GM08714 (cell line): Measurements from ENCODE around the gene CEL.

ENCODE experiments used
- H3K4me3 ChIP-seq: fragments of 200-500 bp; sonication (Bioruptor generic); 2 replicates; pipeline ENCODE4 v1.5.1; 2014; ENCODE audit warnings: mild to moderate bottlenecking, low read length, inconsistent platforms
- ZNF274 ChIP-seq: IDR thresholded peaks from 2 replicates; pipeline ENCODE4 v1.6.1; 2012; ENCODE audit warnings: mild to moderate bottlenecking, low read depth, low read length

CEL gene

DNA sequence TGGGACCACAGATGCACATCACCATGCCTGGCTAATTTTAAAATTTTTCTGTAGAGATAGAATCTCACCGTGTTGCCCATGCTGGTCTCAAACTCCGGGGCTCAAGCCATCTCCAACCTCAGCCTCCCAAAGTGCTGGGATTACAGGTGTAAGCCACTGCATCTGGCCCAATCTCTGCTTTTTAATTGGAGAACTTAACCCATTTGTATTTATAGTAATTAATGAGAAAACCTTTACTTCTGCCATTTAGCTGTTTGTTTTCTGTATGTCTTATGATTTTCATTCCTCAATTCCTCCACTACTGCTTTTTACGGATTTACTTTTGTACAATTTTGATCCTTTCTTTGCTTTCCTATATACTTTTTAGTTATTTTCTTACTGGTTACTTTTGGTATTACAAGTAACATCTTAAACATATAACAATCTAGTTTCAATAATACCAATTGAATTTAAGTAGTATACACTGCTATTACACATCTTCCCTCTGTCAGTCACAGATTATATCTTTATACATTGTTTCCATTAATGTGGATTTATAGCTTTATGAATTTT, 33.1 kb downstream of the CEL start:
- no peak overlapping the region for H3K4me3 ChIP-seq
- no peak for TF ChIP-seq ZNF274

DNA sequence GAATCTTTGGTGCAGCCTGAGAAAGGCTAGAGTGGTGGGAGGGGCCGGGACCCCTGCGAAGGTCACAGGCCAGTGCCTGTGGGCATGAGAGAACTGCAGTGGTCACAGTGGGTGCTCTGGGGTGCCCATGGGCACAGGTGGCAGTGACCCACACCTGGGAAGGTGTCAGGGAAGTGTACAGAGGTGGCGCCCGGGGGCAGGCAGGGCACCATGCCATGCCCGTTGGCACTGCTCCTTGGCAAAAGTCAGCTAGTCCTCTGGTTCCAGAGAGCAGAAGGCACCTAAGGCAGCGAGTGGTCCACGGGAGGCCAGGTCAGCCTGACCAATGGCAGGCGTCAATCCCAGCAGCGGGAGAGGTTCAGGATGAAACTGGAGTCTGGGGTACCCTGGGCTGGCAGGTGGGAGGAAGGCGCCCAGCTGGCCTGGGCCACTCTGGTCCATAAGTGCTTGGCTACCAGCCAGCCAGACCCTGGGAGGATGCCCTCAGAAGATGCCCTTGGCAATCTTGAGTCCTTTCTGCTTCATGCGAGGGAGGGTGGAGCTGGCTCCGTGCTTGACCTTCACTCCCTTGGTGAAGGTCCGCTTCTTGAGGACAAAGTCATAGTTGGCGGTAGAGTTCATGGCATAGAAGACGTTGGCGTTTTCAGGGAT, 36.4 kb downstream of the CEL start:
- H3K4me3 ChIP-seq, result no peak overlapping the region
- no peak for TF ChIP-seq ZNF274

DNA sequence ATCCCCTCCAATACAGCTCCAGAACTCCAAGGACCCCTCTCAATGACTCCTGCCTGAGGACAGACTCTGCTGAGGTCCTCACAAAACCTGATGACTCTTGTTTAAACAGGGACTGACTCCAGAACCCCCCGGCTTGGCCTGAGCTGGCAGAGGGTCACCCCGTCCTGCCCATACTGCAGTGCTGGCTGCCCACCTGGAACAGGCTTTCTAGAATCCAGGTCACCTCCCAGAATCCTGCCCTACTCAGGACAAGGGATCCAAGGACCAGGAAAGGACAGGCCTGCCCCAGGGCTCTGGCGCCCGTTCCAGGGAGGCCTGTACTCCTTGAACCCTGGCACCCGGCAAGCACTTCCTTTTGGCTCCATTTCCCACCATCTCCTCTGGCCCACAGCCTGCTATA, 37.1 kb downstream of the CEL start:
- no peak overlapping the region for H3K4me3 ChIP-seq
- TF ChIP-seq ZNF274, result no peak

DNA sequence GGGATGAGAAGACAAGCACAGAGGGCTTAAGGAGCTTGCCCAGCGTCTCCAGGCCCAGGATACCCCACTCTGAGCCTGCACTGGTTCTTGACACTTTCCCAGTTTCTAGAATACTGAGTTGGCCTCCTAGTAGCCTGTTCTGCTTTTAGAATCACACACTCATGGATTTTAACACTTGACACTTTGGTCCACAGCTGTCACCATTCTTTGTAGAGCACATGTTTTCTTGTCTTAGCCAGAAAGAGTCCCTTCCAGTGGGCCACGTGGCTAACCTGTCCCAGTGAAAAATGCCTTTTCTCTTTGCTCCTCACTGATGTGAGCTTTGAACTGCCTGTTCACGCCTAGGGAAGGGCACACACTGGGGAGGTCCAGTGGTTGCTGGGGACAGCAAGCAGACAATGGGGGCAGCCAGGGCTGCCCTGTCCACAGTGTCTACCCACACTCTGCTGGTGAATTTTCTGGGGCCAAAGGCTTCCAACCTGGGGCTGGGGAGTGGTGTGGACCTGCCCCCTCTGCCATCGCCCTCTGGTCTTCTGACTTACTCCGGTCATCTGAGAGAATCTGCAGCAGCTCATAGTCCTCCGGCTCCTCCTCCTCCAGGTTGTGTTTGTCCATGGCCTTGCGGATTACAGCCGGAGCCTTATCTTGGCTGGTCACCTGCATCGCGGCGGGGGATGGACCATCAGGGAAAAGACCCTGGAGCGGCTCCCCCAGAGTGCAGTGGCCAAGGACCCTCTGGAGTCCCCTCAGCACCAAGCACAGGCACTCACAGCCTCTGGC, 38.1 kb downstream of the CEL start:
- no peak for TF ChIP-seq ZNF274
- H3K4me3 ChIP-seq, result no peak overlapping the region

DNA sequence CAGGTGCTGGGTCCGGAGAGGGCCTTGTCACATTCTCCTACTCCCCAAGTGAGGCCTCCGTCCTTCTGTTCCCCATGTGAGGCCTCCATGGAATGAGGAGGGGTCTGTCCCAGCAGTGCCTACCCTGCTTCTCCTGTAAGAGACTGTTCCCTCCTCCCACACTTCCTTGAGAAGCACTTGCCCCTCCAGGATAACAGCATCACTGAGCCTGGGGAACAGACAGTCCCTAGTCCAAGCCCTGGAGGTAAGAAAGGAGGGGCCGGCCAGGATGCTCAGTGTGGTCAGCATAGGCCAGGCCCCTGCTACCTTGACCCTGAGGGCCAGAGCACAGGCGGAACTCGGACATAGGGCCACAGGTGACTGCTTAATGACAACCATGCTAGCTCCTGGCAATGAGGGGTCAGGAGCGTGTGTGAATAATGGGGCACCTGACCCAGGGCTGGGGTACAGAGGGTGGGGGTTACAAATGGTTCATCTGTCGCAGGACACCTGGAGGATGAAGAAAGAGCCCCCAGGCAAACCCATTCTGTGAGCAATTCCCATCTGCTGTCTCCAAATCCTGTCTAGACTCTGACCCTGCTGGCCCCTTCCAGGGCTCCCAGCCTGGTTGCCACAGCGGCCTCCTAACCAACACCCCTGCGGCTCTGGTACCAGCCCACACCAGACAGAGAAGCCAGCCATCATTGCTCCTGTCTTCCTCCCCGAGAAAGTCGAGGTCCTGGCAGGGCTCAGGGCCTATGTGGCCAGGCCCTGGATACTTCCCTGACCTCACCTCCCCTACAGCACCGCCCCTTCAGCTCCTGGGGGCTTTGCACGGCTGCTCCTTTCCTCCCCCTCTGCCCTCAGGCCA, 39.0 kb downstream of the CEL start:
- no peak for TF ChIP-seq ZNF274
- H3K4me3 ChIP-seq, result no peak overlapping the region

DNA sequence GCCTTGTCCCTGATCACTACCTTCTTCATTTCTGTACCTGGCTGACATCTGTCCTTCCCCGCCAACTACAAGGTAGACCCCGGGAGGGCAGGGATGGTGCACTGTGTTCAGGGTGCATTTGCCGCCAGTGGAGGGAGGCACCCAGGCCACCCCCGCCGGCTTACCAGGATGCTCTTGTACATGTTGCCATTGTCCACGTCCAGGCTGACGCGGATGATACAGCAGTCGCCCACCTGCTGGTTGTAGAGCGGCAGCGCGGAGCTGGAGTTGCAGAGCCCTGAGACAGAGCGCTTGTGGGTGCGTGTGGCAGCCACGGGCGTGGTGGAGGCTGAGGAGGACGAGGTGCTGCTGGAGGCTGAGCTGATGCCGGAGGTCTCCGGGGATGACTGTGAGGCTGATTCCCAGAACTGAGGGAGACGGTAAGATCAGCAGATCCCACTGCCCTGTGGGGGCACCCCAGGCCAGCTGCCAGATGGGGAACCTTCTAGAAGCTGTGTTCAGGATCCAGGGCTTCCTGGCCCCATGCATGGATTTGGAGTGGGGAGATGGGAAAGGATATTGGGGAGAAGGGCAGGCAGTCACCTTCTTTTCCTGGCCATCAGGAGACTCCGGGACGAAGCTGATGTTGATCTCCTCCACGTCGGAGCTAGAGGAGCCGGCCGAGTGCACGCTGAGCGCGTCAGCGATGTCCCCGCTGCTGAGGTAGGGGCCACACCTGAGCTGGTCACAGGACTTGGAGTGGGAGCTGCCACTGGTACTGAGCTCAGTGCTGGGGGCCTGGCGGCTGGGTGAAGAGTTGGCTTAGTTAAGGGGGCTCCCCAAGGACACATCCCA, 39.8 kb downstream of the CEL start:
- no peak for TF ChIP-seq ZNF274
- no peak overlapping the region for H3K4me3 ChIP-seq

DNA sequence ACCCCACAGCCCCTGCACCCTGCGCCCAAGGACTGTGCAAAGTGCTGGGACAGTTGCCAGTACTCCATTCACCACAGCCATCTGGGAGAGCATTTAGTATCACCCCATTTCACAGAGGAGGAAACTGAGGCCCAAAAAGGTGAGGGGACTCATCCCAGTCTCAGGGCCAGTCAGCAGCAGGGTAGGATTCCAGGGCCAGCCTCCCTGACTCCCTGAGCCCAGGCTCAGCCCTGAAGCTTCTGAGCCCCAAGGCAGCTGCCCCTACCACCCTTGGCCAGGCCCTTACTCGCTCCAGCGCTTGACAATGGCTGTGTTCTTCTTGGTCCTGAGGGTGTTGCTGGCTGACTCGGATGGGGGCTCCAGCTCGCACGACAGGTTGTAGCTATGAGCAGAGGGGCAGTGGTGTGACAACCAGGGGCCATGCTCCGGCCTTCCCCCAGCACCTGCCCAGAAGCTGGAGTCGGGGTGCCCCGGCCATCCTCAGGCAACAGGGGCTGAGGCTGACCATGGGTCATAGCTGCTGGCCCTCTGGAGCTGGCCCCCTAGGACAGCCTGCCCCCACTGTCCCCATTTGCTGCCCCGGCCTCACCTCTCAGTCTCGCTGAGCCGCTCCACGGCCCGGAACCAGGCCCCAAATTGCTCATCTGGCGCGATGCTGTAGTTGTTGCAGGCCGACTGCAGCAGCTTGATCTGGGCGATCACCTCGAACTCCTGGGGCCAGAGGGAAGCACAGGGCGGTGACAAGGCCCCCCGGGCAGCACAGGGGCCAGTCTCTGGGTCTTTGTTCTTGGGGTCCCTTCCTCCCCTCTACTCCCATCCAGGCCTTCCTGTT, 40.6 kb downstream of the CEL start:
- no peak for TF ChIP-seq ZNF274
- no peak overlapping the region for H3K4me3 ChIP-seq

DNA sequence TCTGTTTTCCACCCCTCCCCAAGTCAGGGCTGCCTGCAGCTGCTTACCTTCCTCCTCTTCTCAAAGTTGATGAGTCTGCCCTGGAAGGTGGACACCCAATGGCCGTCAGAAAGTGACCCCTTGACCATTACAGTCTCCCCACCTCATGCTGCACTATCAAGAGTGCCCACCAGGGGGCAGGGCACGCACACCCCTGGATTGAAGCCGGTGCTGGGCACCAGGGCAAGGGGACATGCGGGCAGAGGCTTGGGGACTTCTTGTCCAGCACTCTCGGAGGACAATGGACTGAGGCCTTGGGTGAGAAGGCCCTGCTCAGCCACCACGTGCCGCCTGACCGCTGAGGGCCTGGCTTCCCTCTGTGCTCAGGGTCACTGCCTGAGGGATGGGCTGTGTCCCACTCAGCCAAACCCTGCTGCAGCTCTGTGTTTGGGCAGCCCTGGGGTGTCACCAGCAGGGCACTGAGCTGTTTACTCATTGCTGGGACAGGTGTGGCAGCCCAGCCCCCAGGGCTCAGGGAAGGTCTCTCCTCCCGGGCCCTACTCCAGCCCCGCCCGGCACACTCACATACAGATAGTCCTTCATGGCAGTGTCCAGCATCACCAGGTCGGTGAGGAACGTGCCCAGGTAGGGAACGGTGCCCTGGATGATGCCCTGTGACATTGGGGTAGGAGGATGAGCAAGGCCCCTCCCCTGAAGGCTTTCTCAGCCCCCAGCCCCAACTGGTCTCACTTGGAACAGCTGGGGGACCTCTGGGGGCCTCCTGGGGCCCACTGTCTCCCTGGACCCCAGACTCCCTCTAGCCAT, 41.6 kb downstream of the CEL start:
- TF ChIP-seq ZNF274, result no peak
- H3K4me3 ChIP-seq, result no peak overlapping the region

DNA sequence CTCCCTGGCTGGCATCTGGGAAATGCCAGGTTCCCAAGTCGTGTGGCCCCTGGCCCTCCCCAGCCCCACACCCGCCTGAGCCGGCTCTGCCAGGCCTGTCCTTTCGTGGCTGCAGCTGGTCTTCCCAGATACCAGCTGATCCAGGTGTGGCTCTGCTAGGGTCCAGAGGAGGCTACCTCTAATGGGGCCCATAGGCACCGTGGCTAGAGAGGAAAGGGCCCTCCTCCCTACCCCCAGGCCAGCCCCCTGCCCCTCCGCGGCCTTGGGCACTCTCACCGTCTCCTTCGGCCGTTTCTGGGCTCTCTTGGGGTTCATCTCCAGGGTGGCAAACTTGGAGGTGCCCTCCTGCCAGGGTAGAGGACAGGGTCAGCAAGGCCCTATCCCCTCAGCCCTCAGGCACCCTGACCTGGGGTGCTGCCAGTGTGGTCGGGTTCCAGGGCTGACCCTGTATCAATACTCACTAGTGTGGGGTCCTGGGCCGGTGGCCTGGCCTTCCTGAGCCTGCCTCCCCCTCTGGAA, 42.3 kb downstream of the CEL start:
- no peak overlapping the region for H3K4me3 ChIP-seq
- no peak for TF ChIP-seq ZNF274

DNA sequence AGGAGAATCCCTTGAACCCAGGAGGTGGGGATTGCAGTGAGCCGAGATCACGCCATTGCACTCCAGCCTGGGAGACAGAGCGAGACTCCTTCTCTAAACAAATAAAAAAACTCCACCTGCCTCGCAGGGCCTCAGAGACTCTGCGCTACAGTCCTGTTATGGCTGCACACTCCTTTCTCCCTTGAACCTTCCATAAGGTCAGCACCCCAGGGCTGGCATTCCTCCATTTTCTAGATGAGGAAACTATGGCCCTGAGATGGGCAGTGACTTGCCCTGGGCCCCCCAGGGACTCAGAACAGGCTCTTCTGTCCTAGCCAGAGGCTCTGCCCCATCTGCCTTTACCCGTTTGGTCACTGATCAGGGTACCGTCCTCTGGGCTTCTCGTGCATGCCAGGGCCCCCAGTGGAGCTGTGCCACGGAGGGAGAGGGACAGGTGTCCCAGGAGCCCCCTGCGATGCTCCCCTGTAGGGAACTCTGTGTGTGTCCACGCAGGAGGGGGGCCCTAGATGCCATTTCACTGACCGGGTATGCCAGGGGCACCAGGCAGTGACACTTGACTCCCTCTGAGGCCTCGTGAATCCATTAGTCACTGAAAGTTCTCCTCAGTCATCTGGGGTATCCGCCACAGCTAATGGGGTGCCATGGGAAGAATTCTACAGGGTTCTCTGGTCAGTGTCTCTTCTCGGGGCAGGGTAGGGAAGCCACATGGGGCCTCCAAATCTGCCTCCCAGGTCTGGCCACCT, 43.1 kb downstream of the CEL start:
- H3K4me3 ChIP-seq, result no peak overlapping the region
- TF ChIP-seq ZNF274, result no peak

DNA sequence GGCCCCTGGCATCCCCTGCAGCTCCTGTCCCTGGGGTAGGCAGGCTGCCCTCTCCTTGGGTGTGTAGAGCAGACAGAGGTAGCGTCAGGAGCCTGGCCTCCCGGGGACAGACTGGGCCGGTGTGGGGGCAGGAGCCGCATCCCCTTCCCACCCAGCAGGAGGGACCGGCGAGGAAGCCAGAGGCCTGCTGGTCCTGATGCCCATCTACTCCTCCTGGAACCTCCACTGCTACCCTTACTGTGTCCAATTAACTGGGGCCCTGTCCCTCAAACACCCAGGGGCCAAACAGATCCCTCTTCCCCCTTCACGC, 43.6 kb downstream of the CEL start:
- no peak overlapping the region for H3K4me3 ChIP-seq
- TF ChIP-seq ZNF274, result no peak
